Stimulated activated CD4-positive, alpha-beta T cell treated with anti-CD3 and anti-CD28 coated beads, Interleukin-1b, Interleukin-23, amount 100 ng/mL, for 1 hour (primary cell): ENCODE measurements around the gene TMEM217.

Source experiments
- DNase-seq, 2 donors: peaks; one replicate each; pipeline ENCODE4 v3.0.0-alpha.2; 2020; ENCODE audit warnings: low read depth in 2 of 2

The TMEM217 gene

GRCh38 chr6:37280162-37280887, 22.4 kb upstream of the TMEM217 start:
- no peak for DNase-seq

- no peak for DNase-seq
Observed at GRCh38 chr6:37279366-37280134, 21.6 kb upstream of the TMEM217 start.

GRCh38 chr6:37277001-37277409, 19.1 kb upstream of the TMEM217 start:
- no peak for DNase-seq

GRCh38 chr6:37275350-37275749, 17.4 kb upstream of the TMEM217 start:
- DNase-seq, result no peak

DNA sequence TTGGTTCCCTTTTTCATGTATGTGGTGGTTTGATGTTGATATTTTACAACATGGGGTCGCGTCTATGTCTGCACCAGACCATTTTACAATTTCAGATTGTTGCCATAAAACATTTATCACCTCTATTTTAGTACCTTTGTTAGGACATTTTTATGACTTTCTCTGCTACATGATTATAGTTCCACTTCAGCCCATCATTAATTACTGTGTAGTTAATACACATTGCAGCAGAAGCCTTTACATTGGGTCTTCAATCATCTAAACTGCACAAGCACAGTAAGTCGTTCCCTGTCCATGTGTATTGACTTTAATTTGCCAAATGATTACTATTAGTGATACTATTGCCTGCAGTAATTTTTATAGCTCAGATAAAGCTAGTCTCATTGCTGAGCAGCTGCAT, 15.7 kb upstream of the TMEM217 start:
- no peak for DNase-seq

DNA sequence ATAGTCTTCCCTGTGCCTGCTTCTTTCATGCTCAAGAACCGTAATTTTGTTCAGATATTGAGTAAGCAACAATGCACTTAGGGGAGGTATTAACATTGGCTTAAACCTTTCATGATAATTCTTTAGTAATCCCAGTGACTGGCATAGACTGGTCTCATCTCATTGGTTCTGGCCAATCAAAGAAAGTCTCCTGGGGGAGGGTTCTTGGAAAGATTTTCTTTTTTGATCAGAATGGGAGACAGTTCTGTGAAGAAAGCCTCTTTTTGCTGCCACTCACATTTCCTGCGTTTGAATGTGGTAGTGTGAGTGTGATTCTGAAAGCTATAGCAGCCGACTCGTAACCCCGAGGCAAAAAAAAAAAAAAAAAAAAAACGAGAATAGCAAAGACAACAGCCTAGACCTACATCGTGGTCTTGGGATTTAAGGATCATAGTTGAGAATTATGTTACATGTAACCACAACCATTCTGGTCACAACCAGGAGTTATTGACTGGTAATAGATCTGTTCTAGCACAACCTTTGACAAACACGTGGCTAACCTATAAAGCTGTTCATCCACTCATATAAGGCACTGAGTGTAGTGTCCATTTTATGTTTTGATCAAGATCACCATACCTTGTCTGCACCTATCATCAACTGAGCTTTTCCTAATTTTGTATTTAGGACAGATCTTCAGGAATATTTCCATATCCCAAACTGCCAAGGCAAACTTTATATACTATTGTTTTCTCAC, 15.1 kb upstream of the TMEM217 start:
- DNase-seq, result no peak

DNA sequence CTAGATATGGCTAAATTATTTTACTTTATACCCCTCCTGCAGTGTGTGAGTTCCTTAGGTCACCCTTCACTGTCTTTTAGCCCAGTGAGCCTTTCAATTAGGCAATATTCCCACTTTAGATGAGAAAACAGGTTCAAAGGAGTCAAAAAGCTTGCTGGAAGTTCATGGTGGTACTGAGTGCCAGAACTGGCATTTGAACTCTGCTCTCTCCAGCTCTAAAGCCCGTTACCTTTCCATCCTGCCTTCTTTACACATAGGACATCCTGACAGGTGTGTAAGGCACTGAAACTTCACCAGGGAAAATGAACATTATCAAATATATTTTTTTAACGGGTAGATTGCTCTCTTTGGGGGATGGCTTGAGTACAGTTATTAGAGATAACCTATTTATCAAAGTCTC, 11.2 kb upstream of the TMEM217 start:
- no peak for DNase-seq

DNA sequence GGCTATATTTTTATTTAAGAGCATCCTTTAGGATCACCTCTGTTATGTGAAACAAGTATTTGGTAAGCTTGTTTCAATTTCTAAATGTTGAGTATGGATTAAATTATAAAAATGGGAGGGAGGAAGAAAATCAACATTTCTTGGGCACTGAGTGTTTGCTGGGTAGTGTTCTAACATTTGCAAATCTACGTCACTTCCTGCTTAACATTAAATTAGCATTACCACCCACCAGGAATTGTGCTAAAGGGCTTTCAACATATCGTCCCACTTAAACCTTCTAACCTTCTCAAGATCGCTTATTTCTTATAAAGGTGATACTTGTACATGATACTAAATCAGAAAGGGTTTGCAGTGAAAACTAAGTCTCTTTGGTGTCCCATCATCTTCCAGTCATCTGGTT, 7.9 kb upstream of the TMEM217 start:
- DNase-seq, result no peak

DNA sequence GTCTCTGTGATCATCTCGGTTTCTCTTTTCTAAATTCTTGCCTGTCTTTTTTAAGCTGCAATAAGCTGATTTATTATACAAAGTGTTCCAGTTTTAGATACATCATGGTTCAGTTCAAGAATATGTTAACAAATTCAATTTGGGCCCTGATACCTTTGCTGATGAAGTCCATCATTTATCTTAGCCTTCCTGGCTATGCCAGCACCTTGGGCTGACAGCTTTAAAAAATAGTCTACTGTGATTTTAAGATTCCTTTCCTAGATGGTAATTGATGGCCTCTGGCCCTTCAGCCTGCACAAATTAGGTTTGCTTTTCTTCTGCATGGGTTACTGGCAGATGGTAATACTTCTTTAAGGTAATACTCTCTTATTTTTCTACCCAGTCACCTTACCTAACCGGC, 7.1 kb upstream of the TMEM217 start:
- no peak for DNase-seq

DNA sequence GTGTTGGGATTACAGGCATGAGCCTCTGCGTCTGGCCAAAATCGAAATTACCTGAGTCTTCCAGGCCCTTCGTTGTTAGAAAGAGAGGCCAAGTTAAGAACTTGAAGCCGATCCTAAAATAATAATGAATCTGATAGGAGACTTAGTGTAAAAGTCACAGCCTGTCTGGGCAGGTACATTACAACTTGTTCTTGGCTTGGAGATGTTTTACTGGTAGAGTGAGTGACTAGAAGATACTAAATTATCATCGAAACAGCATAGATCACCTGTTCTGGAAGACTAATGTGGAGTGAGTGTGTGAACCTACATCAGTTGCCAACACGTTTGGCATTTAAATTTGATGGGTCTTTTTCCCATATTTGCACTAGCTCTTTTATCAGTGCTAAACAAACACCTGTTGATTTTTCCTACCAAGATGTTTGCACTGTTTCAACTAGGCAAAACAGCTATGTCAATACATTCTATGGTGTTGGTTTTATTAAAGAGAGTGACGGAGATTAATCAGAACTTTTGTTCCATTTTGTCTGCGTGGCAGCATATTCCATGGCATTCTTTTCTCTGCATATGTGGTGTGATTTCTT, 4.6 kb upstream of the TMEM217 start:
- no peak for DNase-seq

DNA sequence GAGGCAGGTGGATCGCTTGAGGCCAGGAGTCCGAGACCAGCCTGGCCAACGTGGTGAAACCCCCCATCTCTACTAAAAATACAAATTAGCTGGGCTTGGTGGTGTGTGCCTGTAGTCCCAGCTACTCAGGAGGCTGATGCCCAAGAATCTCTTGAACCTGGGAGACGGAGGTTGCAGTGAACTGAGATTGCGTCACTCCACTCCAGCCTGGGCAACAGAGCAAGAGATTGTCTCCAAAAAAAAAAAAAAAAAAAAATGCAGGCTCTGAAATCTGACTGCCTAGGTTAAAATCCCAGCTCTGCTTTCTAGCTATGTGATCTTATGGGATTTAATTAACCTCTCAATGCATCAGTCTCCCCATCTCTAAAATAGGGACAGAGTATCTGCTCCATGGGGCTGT, 3.3 kb upstream of the TMEM217 start:
- no peak for DNase-seq

DNA sequence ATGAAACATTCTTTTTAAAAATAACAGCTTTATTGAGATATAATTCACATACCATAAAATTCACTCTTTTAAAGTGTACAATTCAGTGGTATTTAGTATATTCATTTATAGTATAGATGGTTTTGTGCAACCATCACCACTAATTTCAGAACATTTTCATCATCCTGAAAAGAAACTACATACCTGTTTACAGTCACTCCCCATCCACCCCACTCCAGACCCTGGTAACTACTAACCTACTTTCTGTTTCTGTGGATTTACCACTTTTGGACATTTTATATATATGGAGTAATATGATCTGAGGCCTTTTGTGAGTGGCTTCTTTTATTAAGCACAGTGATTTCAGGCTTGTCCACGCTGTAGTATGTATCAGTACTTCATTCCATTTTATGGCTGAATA, 2.5 kb upstream of the TMEM217 start:
- no peak for DNase-seq

DNA sequence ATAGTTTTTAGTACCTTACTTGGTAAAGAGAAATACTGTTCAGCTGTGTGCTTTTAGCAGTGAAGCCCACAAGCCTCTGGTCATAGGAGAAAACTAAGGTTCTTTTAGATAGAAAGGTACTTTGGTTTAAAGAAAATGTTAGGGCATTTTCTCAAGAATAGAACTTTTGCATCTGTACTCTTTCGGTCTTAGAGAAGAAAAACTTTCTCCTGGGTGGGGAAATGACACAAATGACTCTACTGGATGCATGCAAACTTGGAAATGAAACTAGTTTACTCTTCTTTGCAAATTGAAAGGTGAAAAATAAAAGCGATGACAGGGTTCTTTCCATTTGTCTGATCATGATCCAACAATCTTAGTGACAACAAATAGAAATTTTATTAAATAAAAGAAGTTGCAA, 2.1 kb upstream of the TMEM217 start:
- no peak for DNase-seq

GRCh38 chr6:37259191-37259590, 1.2 kb upstream of the TMEM217 start:
- no peak for DNase-seq

GRCh38 chr6:37258405-37259105, 611 bp upstream of the TMEM217 start:
- no peak for DNase-seq

GRCh38 chr6:37257320-37257633, 667 bp downstream of the TMEM217 start:
- DNase-seq, result no peak

- no peak for DNase-seq
Observed at GRCh38 chr6:37256692-37257319, 1.1 kb downstream of the TMEM217 start.

DNA sequence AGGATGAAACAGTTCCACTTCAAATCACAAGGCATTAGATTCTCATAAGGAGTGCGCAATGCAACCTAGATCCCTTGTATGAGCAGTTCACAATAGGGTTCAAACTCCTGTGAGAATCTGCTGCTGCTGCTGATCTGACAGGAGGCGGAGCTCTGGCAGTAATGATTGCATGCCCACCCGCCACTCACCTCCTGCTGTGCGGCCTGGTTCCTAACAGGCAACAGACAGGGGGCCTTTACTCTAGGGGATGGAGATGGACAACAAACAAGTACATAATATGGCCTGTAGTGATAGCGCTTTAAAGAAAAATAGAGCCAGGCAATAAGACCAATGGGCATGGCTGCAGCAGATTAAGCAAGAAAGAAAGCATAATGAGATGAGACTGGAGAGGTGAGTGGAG, 3.1 kb downstream of the TMEM217 start:
- no peak for DNase-seq

DNA sequence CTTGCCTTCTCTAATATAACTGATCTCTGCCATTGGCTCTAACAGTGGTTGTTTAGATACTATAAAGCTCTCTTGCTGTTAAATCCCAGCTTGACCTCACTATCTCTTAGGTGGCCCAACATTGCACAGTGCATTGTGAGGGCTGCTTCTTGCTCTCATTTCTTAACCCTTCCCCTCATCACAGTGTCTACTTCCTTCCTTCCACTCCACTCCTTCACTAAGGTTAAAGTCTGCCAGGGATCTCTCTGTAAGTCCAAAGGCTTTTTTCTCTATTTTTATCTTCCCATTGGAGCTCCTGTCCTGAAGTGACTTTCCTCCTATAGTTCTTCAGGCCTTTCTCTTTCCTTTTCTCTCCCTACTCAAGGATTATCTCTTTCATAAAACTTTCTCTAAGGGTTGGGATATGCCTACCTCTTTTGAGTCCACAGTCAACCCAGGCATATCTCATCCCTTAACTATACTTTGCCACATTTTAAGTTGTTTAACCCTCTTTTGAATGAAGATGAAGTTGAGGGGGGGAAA, 4.4 kb downstream of the TMEM217 start:
- no peak for DNase-seq

DNA sequence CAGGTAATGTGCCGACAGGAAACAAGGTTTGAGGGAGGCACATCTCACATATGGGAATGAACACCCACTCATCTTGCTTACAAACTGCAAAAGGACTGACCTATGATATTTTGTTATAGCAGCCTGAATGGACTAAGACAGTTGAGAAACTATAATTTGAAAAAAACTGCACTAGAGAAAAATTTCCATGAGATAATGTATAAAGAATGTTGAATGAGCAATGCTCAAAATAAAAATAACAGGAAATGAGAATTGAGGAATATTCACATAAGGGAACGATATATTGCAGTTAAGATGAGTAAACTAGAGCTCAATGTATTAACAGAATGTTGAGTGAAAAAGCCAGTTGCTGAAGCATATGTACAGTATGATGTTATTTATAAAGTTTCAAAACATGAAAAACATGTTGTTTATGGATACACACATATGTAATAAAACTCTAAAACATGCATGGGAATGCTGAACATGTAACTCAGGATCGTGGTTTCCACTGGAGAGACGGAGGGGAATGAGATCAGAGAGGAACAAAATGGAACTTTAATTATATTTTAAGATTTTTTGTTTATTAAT, 6.6 kb downstream of the TMEM217 start:
- DNase-seq, result no peak
